GM12891 (cell line): ENCODE data around the gene NYAP2.

Experiments used
- DNase-seq: peaks from one replicate; pipeline ENCODE4 v3.0.0; 2011; ENCODE audit warnings: low spot score; ENCODE audit not compliant: insufficient read length
- FAIRE-seq: peaks from 2 replicates; lab custom pipeline; 2011; peaks lifted over from hg19 to GRCh38; lab: Jason Lieb, UNC
- PAX5 ChIP-seq: IDR thresholded peaks from 2 replicates; pipeline ENCODE4 v1.6.1; 2011; ENCODE audit warnings: low read length, moderate library complexity, mild to moderate bottlenecking; ENCODE audit not compliant: insufficient read depth, severe bottlenecking
- POLR2A ChIP-seq: IDR thresholded peaks from 2 replicates; pipeline ENCODE4 v1.6.1; 2011; ENCODE audit warnings: low read depth, low read length, control low read depth
- POLR2AphosphoS5 ChIP-seq: IDR thresholded peaks from 2 replicates; pipeline ENCODE4 v1.6.1; 2011; ENCODE audit warnings: low read depth, low read length, control low read depth
- POU2F2 ChIP-seq: IDR thresholded peaks from 2 replicates; pipeline ENCODE4 v1.6.1; 2011; ENCODE audit warnings: low read depth, mild to moderate bottlenecking, control low read depth, low read length, moderate library complexity
- SPI1 ChIP-seq: IDR thresholded peaks from 2 replicates; pipeline ENCODE4 v1.6.1; 2011; ENCODE audit warnings: low read depth, low read length, control low read depth
- TAF1 ChIP-seq: IDR thresholded peaks from 2 replicates; pipeline ENCODE4 v1.6.1; 2011; ENCODE audit warnings: low read depth, low read length, control low read depth

NYAP2 gene

GRCh38 chr2:225493420-225494099 is 94.0 kb downstream of the NYAP2 start:
- no peak for TF ChIP-seq POLR2AphosphoS5
- TF ChIP-seq SPI1: no peak
- no peak for TF ChIP-seq PAX5
- no peak for TF ChIP-seq POLR2A
- TF ChIP-seq POU2F2: no peak
- FAIRE-seq (no peak), DNase-seq (no peak)

- FAIRE-seq: peak; percentile 61
- DNase-seq: no peak
- TF ChIP-seq TAF1 (no peak), PAX5 (no peak), POU2F2 (no peak), POLR2AphosphoS5 (no peak), SPI1 (no peak), POLR2A (no peak)
These were observed 94.6 kb downstream of the NYAP2 start for GRCh38 chr2:225494100-225494459.

- no peak for DNase-seq
- FAIRE-seq: no peak
- no peak for TF ChIP-seq TAF1
- TF ChIP-seq POU2F2: no peak
- TF ChIP-seq POLR2A: no peak
- no peak for TF ChIP-seq POLR2AphosphoS5
- no peak for TF ChIP-seq PAX5
- no peak for TF ChIP-seq SPI1
These were observed 96.2 kb downstream of the NYAP2 start for GRCh38 chr2:225495706-225496105.

- FAIRE-seq (no peak), DNase-seq (no peak)
- no peak for TF ChIP-seq POLR2AphosphoS5
- TF ChIP-seq SPI1: no peak
- no peak for TF ChIP-seq POU2F2
- no peak for TF ChIP-seq TAF1
- no peak for TF ChIP-seq PAX5
- TF ChIP-seq POLR2A: no peak
These were observed 97.1 kb downstream of the NYAP2 start for GRCh38 chr2:225496568-225496967.

DNA sequence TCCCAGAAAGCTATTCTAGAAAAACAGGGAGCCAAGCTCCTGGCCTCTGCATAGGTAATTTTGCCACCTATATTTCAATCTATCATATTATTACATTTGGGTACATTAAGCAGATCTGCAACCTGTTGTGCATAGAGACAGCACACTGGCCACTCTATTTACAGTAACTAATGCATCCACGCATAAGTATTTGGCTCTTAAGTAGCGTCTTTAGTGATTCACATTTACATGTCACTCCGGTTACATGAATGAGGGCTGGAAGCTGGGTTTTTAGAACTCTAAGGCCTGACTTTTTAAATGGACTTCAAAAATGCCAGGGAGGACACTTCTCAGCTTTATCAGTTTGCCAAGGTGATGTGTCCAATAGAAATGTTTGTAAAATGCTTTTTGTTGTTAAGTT is 97.7 kb downstream of the NYAP2 start:
- FAIRE-seq (no peak), DNase-seq (no peak)
- TF ChIP-seq SPI1 (no peak), POLR2A (no peak), POLR2AphosphoS5 (no peak), PAX5 (no peak), POU2F2 (no peak), TAF1 (no peak)

DNA sequence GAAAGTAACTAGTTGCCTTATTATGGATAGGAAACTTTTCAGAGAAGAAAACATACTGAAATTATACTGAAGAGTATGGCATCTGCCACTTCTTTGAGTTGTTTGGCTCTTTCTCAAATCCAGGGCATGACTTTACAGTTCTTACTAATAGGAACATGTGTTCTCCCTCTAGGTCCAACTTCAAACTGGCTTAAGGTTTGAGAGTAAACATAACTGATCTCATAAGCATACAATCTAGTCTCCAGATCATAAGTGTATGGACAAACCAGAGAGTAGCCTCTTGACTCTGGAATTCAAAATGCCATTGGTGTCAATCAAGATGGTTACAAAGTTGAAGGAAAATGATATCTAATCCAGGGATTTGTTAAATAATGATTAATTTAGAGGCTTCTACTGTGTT is 101.5 kb downstream of the NYAP2 start:
- TF ChIP-seq POLR2AphosphoS5: no peak
- TF ChIP-seq PAX5: no peak
- TF ChIP-seq POLR2A: no peak
- no peak for TF ChIP-seq TAF1
- TF ChIP-seq SPI1: no peak
- TF ChIP-seq POU2F2: no peak
- DNase-seq (no peak), FAIRE-seq (no peak)

GRCh38 chr2:225502971-225503370 is 103.5 kb downstream of the NYAP2 start:
- FAIRE-seq (no peak), DNase-seq (no peak)
- TF ChIP-seq POU2F2: no peak
- no peak for TF ChIP-seq PAX5
- TF ChIP-seq POLR2AphosphoS5: no peak
- TF ChIP-seq TAF1: no peak
- TF ChIP-seq POLR2A: no peak
- TF ChIP-seq SPI1: no peak

- FAIRE-seq: no peak
- TF ChIP-seq POU2F2: no peak
- no peak for TF ChIP-seq PAX5
- TF ChIP-seq SPI1: no peak
- no peak for TF ChIP-seq TAF1
- TF ChIP-seq POLR2AphosphoS5: no peak
- no peak for TF ChIP-seq POLR2A
- no peak for DNase-seq
These were observed 111.3 kb downstream of the NYAP2 start for GRCh38 chr2:225510796-225511195.

DNA sequence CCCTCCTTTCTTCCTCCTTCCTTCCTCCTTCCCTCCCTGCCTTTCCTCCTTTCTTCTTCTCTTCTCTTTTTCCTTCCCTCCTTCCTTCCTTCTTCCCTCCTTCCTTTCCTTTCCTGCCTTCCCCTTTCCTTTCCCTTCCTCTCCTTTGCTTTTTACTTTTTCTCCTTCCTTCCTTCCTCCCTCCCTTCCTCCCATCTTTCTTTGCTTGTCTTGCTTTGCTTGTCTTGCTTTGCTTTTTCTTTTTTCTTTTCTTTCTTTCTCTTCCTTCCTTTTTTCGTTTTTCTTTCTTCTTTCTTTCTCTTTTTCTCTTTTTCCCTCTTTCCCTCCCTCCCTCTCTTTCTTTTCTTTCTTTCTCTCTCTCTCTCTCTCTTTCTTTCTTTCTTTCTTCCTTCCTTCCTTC is 113.0 kb downstream of the NYAP2 start:
- TF ChIP-seq PAX5: no peak
- no peak for TF ChIP-seq SPI1
- no peak for TF ChIP-seq POLR2A
- TF ChIP-seq POU2F2: no peak
- no peak for TF ChIP-seq TAF1
- no peak for TF ChIP-seq POLR2AphosphoS5
- FAIRE-seq: no peak
- DNase-seq: no peak
